GM18508 (cell line): Measurements from ENCODE around the gene CCDC6.
"Not testable (repeated sequence)": the region's sequence is repeated elsewhere in the genome, so short reads cannot be mapped to it uniquely, and the experiment has no call there.

Experiments used
- ATAC-seq: cut with Tn5 transposase; IDR thresholded peaks from one replicate; pipeline ENCODE4 v1.9.1; 2021; ENCODE audit warnings: moderate number of reproducible peaks; ENCODE audit not compliant: insufficient read depth, unreplicated experiment

The CCDC6 gene

DNA sequence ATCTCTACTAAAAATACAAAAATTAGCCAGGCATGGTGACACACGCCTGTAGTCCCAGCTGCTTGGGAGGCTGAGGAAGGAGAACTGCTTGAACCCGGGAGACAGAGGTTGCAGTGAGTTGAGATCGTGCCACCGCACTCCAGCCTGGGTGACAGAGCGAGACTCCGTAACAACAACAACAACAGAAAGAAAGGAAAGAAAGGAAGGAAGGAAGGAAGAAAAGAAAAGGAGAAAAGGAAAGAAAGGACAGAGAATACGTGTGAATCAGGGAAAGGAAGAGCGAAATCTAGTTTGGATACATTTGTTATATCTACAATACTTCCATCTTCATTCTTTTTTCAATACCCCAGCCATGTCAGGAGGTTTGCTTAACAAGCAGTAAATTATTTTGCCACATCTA, 21.5 kb downstream of the CCDC6 start:
- ATAC-seq, result not testable (repeated sequence)

- ATAC-seq, result no peak
These were observed 24.7 kb downstream of the CCDC6 start for GRCh38 chr10:59881640-59882039.

GRCh38 chr10:59880971-59881510, 25.3 kb downstream of the CCDC6 start:
- ATAC-seq, result peak; percentile 65

DNA sequence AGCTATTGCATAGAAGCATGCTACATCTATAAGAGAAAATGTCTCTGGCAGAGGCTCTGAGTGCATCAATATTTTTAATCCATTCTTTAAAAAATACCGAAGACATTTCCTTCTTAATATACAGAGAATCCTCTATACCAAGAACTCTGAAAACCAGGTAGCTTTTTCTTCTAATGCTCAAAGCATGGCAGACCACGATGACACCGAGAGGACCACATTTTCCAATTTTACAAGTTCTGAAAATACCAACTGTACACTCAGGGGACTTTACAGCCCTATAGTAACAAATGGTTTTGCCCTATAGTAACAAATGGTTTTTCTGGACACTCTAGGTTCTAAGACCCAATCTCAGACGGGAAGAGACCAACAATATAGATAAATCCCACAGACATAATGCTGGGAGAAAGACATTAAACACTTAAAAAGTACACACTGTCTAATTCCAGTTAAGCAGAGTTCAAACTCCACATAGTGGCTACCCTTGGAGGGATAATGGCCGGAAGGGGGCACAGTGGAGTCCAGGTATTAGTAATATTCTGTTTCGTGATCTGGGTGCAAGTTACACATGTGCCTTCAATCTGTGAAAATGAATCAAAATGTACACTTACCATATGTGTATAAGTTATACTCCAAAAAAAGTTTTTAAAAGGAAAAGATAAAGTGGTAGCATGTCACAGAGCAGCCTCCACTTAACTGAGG, 26.2 kb downstream of the CCDC6 start:
- no peak for ATAC-seq

DNA sequence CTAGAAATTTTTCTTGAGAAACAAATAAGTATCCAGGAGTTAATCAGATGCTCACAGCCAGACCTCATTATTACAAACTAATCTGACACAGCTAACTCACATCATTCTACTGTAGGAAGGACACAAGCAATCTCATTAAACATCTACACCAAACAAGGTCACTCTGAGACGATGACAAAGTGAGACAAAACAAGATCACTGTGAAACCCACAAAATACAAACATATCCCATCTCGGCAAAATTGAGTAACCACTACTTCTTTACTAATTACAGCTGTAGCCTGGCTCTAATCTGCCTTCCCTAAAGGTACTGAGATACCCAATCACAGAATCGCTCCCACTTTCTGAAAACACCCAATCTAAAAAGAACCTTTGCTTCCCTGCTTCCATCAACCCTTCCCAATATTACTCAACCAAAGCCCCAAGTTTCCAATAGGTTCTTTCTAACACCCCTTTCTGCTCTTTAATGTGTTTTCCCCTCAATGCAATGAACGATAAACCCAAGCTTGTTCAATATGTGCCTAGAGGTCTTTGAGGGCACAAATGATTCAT, 26.9 kb downstream of the CCDC6 start:
- peak; percentile 41 for ATAC-seq

- no peak for ATAC-seq
These were observed 27.4 kb downstream of the CCDC6 start for GRCh38 chr10:59878915-59879314.

GRCh38 chr10:59878289-59878688, 28.1 kb downstream of the CCDC6 start:
- no peak for ATAC-seq

DNA sequence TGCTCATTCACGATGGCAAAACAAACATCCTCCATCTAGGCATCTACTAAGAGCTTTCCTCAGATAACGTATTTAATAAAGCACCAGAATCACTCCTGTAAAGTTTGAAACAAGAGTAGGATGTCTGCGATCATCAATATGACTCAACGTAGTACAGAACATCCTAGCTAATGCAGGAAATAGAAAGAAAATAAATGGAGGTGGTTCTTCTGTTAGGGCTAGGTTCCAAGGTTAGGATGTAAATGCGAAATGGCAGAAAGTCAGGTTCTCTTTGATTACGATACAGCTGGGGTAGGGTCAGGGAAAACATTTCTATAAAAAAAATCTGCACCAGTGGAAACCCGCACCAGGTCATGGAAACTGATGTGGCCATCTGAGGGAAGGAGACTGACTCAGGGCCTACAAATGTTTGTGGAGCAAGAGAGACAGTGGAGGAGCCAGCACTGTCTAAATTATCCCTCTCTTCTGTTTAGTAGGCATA, 29.1 kb downstream of the CCDC6 start:
- ATAC-seq, result no peak

DNA sequence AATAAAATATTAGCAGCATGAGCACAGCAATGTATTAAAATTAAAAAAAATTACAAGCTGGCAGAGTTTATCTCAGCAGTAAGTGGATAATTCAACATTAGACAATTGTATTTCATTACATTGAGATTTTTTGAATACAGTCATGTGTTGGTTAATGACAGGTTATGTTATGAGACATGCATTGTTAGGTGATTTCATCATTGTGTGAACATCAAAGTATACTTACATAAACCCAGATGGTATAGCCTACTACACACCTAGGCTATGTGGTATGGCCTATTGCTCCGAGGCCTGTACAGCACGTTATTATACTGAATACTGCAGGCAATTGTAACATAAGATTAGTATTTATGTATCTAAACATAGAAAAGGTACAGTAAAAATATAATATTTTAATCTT, 29.7 kb downstream of the CCDC6 start:
- ATAC-seq, result no peak

DNA sequence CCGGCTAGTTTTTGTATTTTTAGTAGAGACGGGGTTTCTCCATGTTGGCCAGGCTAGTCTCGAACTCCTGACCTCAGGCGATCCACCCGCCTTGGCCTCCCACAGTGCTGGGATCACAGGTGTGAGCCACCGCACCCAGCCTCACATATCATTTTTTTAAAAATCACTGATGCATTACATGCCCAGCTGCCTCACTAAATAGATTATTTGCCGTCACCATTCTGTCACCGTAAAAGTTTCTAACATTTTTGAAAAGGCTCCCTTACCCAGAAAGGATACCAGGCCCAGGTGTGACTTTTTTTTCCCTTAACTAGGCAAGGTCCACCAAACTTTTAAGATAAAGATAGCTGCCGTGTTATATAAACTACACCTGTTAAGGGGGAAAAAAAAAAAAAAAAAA, 30.1 kb downstream of the CCDC6 start:
- not testable (repeated sequence) for ATAC-seq

DNA sequence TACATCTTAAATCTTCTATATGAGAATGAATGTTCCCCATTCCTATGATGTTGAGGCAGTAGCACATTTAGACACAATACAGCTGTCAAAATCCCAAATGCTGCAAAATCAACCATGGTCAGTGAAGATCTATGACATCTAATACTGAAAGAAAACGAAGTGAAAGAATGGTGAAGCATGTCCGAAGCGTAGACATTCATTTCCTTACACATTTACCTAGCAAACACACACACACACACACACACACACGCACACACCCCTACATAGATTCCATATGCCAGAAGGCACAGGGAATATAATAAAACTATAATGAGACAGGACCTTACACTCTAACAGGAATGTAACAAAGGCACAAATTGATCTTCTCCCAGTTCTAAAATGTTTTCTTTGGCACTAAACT, 32.5 kb downstream of the CCDC6 start:
- peak; percentile 74 for ATAC-seq

DNA sequence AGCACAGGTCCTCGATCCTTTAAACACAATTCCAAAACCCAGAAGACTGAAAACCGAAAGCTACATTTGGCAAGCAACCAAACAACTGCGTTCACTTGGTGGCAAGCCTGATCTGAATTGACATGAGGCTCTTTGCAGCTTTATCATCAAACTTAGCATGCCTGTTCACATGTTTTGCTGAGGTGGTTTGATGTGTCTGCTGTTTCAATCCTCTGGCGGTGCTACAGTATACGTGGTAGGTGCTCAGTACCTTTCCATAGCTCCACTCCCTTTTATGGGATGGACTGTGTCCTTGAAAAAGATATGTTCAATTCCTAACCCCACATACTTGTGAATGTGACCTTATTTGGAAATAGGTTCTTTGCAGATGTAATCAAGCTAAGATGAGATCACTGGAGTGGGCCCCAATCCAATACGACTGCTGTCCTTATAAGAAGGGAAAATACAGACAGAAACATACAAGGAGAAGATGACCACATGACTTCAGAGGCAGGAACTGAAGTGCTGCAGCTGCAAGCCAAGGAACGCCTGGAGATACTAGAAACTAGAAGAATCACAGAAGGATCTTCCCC, 33.4 kb downstream of the CCDC6 start:
- ATAC-seq, result no peak

GRCh38 chr10:59870152-59870551, 36.2 kb downstream of the CCDC6 start:
- no peak for ATAC-seq

- no peak for ATAC-seq
These were observed 36.8 kb downstream of the CCDC6 start for GRCh38 chr10:59869594-59869940.

GRCh38 chr10:59868696-59869593, 37.4 kb downstream of the CCDC6 start:
- no peak for ATAC-seq

GRCh38 chr10:59867590-59867989, 38.8 kb downstream of the CCDC6 start:
- ATAC-seq, result no peak

DNA sequence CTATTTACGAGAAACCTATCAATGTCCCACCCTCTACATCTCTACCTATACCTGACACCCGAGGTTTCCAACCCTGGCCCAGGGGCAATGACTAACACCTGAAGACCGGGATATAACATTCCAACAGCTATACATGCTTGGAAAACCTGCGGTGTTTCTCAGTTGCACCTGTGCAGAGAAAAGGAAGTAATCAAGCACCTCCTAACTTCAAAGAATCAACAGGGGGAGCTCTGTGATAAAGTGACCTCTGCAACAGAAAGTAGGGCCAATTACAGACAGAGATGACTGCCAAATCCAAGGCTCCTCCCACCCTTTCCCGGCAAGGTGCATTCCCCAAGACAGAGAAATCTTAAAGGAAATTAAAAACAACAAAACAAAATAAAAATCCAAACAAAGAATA, 41.3 kb downstream of the CCDC6 start:
- peak; percentile 68 for ATAC-seq

DNA sequence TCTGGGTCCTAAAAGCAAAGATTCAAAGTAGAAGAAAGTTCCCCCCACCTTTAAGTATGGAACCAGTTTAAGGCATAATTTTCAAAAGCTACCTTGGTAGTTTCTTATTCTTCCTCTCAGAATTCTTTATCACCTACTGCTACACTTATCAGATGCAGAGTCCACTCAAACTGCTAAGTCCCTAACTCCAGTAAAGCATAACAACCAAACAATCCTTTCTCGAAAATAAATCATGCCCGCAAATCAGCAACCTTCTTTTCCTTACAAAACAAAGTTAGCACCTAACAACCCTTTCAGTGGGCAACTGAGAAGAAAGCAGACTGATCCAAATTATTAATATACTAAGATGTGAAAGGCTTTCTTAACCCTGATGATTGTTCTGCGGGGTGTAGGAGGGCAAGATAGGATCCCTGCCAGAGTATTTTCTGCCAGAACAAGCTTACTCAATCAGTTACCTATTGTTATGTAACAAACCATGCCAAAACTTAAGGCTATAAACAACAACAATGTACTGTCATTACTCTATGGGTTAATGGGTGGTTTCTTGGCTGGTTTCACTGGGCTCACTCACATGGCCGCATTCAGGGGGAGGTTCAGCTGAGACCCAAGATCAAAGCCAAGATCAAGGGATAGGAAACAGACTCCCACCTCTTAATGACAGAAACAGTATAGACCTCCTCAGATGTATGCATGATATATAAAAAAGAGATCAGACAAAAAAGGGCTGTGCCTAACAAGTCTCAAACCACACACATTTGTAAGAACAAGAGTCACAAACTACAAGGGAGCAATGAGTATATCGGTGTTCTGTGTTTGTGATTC, 42.0 kb downstream of the CCDC6 start:
- no peak for ATAC-seq

GRCh38 chr10:59859570-59859969, 46.8 kb downstream of the CCDC6 start:
- ATAC-seq, result no peak

DNA sequence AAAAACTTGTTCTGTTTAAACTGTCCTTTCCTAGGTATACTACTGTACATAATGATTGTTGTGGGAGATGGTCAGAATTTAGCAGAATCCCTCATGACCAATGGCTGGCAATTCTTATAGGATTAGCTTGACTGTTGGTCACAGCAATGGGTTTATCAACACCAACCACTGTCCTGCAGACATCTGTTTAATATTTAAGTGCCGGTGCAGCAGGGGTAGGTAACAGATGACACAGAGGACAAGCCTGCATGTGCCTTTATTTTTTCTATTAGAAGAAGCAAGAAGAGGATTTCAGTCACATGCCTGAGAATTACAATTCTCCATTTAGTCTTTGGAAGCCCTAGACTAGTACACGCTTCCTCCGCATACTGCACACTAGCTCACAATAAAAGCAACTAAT, 48.4 kb downstream of the CCDC6 start:
- ATAC-seq, result no peak
